ENCODE measurements around the gene UHRF1. TPM values are rescaled to one million over a fixed set of nuclear protein-coding genes. Genes with fewer than 3 reads are reported as not detected.
"Not testable (repeated sequence)": the region's sequence is repeated elsewhere in the genome, so short reads cannot be mapped to it uniquely, and the experiment has no call there.

The UHRF1 gene
- total and polyA plus RNA-seq, 3 experiments from 2014 or later, result 0.35 to 218 (median 212) TPM

DNA sequence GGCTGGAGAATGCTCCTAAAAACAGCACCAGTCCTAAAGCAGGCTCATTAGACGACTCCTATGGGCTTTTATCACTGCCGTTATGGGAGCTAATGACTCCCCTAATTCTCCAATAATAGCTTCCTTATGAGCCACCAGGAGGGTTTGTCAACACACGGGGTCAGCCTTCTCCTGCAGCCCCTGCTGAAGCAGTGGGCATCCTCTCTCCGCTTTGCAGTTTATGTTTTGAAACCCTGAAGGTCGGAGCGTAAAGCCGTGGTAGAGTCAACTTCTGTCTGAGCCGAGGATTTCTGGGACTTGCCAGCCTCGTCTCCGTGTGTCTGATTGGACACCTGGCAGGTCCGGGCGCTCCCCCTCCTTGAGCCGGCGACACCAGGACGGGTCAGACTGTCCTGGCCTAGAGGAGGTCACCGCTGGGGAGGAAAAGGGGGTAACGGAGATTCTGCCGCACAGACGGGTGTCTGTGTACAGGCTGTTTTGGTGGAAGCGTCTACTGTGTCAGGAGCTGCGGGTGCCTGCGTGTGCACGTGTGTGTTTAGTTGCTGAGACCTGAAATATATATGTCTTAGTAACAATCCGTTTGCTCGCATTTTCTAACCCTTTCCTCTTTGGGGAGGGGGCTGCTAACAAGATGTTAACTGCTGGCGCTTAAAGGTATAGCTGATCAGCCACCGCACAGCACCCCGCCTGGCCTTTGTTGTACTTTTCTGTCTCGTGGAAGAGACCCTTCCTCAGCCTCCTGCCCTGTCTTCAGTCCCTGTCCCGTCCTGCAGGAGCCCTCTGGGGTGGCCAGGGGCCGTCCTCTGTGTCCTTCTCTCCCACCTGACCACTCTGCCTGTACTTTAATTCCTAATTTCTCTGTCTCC lies 61.5 kb downstream of the UHRF1 start:
- ChIA-PET POLR2A (interaction anchor here (0.8 to 6.1 kb wide), 2 partner anchors 14 to 56 kb away, joined by 3 to 128 read pairs; no protein-coding TSS in a partner anchor), CTCF (interaction anchor here (0.9 to 5.6 kb wide), 3 partner anchors 56 to 179 kb away, joined by 3 to 52 read pairs (median 4); partner anchors contain the start of gene FEM1A)
- Mint-ChIP-seq H3K27ac (peak overlapping the region; percentile 37 to 91 (median 85)), H3K4me1 (peaks cover 34 to 55% (median 38%) of the 10 kb centered on the region in 3 donors), H3K4me3 (peak overlapping the region; percentile 83 to 95 (median 89)), H3K36me3 (peaks cover 0 to 8% (median 3%) of the 10 kb centered on the region in 3 donors), H3K9me3 (no peaks in the 10 kb centered on the region), H3K27me3 (peaks cover 0 to 4% of the 10 kb centered on the region in 2 donors)
- peak overlapping the region; percentile 41 for H3K27ac ChIP-seq (ENCODE audit: low read depth, low read length)
- no peaks in the 10 kb centered on the region for H3K36me3 ChIP-seq (ENCODE audit: insufficient read depth, low read length)
- H3K9me3 ChIP-seq (ENCODE audit: low read length), result no peaks in the 10 kb centered on the region
- no peaks in the 10 kb centered on the region for H3K27me3 ChIP-seq (ENCODE audit: insufficient read depth, low read length, poor library complexity, severe bottlenecking)
- peak in 1 of 5 donors; percentile 21 for DNase-seq
- peak overlapping the region; percentile 39 for H3K4me3 ChIP-seq (ENCODE audit: low read length)
- H3K4me1 ChIP-seq (ENCODE audit: insufficient read depth, low read length), result peaks cover 27% of the 10 kb centered on the region

DNA sequence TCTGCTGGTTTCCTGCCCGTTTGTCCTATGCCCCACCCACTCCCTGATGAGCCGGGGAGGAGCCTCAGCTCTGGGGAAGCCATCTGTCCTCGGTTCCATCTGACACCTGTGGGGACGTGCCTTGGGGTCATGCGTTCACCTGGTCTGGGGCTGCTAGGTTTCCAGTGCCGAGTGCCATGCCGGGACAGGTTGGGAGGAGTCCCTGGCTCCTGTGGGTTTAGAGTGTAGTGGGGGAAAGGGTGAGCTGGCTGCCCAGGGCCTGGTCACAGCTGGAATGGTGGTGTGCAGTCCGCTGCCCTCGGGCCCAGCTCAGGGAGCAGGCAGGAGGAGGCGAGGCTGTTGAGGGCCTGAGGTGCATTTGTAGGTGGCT lies 62.1 kb downstream of the UHRF1 start:
- H3K4me1 Mint-ChIP-seq, result peaks cover 34 to 58% (median 38%) of the 10 kb centered on the region in 3 donors

DNA sequence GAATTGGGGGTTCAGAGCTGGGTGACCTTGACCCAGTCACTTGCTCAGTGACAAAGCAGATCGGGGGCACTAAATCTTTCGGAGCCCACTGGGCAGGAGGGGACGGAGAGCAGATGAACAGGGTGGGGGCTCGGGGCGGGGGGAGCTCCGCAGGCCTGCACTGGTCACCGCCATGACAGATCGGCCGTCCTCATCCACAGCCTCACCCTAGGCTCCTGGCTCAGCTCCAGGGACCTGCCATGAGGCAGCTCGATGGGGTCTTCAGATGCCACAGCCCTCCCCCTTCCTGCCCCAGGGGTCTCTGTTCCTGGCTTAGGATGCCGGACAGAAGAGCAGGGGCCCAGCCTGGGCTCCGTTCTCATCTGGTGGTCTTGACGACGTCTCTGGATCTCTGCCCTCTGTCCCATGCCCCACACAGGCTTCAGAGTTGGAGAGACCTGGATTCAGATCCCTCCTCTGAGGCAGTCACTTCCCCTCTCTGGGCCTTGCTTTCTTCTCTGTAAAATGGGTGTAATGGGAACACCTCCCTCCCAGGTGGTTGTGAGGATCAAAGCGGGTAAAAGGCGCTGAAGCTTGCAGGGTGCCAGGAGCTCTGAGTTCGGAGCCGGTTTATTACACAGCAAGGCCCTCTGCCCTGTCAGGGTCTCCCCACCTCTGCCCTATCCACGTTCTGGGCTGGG lies 62.7 kb downstream of the UHRF1 start:
- Histone ChIP-seq H3K36me3 (ENCODE audit: insufficient read depth, low read length) (no peaks in the 10 kb centered on the region), H3K27me3 (ENCODE audit: insufficient read depth, low read length, poor library complexity, severe bottlenecking) (no peaks in the 10 kb centered on the region), H3K4me1 (ENCODE audit: insufficient read depth, low read length) (peaks cover 27% of the 10 kb centered on the region), H3K4me3 (ENCODE audit: low read length) (no peak overlapping the region), H3K27ac (ENCODE audit: low read depth, low read length) (no peak overlapping the region), H3K9me3 (ENCODE audit: low read length) (no peaks in the 10 kb centered on the region)
- H3K36me3 Mint-ChIP-seq, result peaks cover 0 to 15% (median 4%) of the 10 kb centered on the region in 3 donors
- CTCF ChIA-PET, result interaction anchor here (0.9 to 5.6 kb wide), 3 partner anchors 57 to 181 kb away, joined by 3 to 52 read pairs (median 4); partner anchors contain the start of gene FEM1A
- peak overlapping the region in 3 of 8 donors; percentile 29 to 91 (median 36) for H3K27ac Mint-ChIP-seq
- H3K9me3 Mint-ChIP-seq, result no peaks in the 10 kb centered on the region
- H3K4me1 Mint-ChIP-seq, result peaks cover 34 to 60% (median 38%) of the 10 kb centered on the region in 3 donors
- DNase-seq, result no peak
- H3K4me3 Mint-ChIP-seq, result peak overlapping the region in 5 of 7 donors; percentile 46 to 95 (median 83)
- POLR2A ChIA-PET, result interaction anchor here (6.1 kb wide), 1 partner anchor 57 kb away, joined by 128 read pairs; no protein-coding TSS in a partner anchor
- H3K27me3 Mint-ChIP-seq, result peaks cover 0 to 4% of the 10 kb centered on the region in 2 donors

More for the DNA sequence above, 62.1 kb downstream of the UHRF1 start:
- Histone ChIP-seq H3K4me1 (ENCODE audit: insufficient read depth, low read length) (peaks cover 27% of the 10 kb centered on the region), H3K4me3 (ENCODE audit: low read length) (peak overlapping the region; percentile 39), H3K36me3 (ENCODE audit: insufficient read depth, low read length) (no peaks in the 10 kb centered on the region), H3K9me3 (ENCODE audit: low read length) (no peaks in the 10 kb centered on the region), H3K27me3 (ENCODE audit: insufficient read depth, low read length, poor library complexity, severe bottlenecking) (no peaks in the 10 kb centered on the region), H3K27ac (ENCODE audit: low read depth, low read length) (peak overlapping the region; percentile 41)
- H3K27ac Mint-ChIP-seq, result peak overlapping the region in 5 of 8 donors; percentile 9 to 91 (median 71)
- H3K4me3 Mint-ChIP-seq, result peak overlapping the region; percentile 30 to 95 (median 89)
- peaks cover 0 to 4% of the 10 kb centered on the region in 2 donors for H3K27me3 Mint-ChIP-seq
- ChIA-PET CTCF (interaction anchor here (0.9 to 5.6 kb wide), 3 partner anchors 57 to 180 kb away, joined by 3 to 52 read pairs (median 4); partner anchors contain the start of gene FEM1A), POLR2A (interaction anchor here (6.1 kb wide), 1 partner anchor 56 kb away, joined by 128 read pairs; no protein-coding TSS in a partner anchor)
- peak in 1 of 5 donors; percentile 26 for DNase-seq
- peaks cover 0 to 11% (median 3%) of the 10 kb centered on the region in 3 donors for H3K36me3 Mint-ChIP-seq
- H3K9me3 Mint-ChIP-seq, result no peaks in the 10 kb centered on the region

DNA sequence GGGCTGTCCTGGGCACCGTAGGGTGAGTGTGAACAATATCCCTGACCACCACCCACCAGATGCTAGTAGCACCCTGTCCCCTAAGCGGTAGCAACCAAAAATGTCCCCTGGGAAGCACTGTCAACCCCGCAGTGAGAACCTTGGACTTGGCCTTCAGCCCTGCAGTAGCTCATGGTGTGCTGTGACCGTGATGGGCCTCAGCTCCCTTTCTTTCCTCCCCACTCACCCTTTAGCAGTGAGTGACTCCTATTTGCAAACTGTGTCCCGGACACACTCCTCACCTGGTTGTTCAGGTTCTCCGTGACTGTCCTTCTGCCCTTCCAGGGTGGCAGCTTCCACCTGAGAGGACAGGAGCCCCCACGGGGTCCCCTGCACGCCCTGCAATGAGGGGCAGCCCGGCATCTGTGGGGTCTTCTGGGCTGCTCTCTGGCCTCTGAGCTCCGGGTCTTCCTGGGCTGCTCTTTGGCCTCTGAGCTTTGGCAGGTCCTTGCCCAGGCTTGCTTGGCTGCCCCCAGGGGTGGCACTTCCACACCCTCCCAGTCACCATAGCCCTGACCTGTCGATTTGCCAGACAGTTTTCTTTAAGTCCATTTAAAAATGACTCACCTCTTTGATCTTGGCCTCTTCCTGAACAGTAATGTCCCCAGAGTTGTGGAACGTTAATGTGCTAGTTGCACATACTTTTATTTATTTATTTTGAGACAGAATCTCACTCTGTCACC lies 63.4 kb downstream of the UHRF1 start:
- Histone ChIP-seq H3K27ac (ENCODE audit: low read depth, low read length) (no peak overlapping the region), H3K36me3 (ENCODE audit: insufficient read depth, low read length) (no peaks in the 10 kb centered on the region), H3K4me3 (ENCODE audit: low read length) (no peak overlapping the region), H3K27me3 (ENCODE audit: insufficient read depth, low read length, poor library complexity, severe bottlenecking) (no peaks in the 10 kb centered on the region), H3K4me1 (ENCODE audit: insufficient read depth, low read length) (peaks cover 27% of the 10 kb centered on the region), H3K9me3 (ENCODE audit: low read length) (no peaks in the 10 kb centered on the region)
- CTCF ChIA-PET, result interaction anchor here (1.1 to 1.7 kb wide), 2 partner anchors 58 to 59 kb away, joined by 3 to 4 read pairs; no protein-coding TSS in a partner anchor
- peaks cover 34 to 62% (median 38%) of the 10 kb centered on the region in 3 donors for H3K4me1 Mint-ChIP-seq
- H3K9me3 Mint-ChIP-seq, result no peaks in the 10 kb centered on the region
- H3K27me3 Mint-ChIP-seq, result peaks cover 0 to 4% of the 10 kb centered on the region in 2 donors
- POLR2A ChIA-PET, result interaction anchor here (6.1 kb wide), 1 partner anchor 58 kb away, joined by 128 read pairs; no protein-coding TSS in a partner anchor
- H3K4me3 Mint-ChIP-seq, result peak overlapping the region in 3 of 7 donors; percentile 46 to 84 (median 60)
- DNase-seq, result no peak
- peak overlapping the region in 2 of 8 donors; percentile 14 to 33 for H3K27ac Mint-ChIP-seq
- peaks cover 0 to 20% (median 5%) of the 10 kb centered on the region in 3 donors for H3K36me3 Mint-ChIP-seq

DNA sequence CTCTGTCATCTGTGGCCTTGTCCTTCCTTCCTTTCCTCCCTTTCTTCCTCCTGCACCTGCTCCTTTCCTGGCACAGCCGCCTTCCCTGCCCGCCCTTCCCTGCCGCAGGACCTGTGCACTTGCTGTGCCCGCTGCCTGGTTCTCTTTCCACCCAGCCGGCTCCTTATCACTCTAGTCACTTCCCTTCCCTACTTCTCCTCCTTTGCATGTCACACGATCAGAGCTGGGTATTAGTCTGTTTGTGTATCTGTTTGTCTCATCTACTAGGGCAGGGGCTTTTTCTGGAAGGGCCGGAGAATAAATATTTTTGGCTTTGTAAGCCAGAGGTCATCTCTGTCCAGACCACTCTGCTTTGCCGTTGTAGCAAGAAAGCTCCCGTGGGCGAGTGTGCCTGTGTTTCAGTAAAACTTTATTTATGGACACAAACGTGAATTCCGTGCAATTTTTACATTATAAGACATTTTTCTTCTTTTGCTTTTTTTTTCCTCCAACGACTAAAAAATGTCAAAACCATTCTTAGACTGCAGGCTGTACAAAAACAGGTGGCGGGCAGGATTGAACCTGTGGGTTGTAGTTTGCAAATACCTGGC lies 65.7 kb downstream of the UHRF1 start:
- H3K4me1 ChIP-seq (ENCODE audit: insufficient read depth, low read length), result peaks cover 15% of the 10 kb centered on the region
- no peak overlapping the region for H3K27ac Mint-ChIP-seq
- POLR2A ChIA-PET, result no interaction called here

DNA sequence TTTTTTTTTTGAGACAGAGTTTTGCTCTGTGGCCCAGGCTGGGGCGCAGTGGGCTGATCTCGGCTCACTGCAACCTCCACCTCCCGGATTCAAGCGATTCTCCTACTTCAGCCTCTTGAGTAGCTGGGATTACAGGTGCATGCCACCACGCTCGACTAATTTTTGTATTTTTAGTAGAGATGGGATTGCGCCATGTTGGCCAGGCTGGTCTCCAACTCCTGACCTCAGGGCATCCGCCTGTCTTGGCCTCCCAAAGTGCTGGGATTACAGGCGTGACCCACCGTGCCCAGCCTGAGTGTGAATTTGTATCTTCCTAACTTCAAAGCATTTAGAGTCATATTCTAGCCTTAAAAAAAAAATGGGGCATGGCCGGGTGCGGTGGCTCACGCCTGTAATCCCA lies 66.3 kb downstream of the UHRF1 start:
- CTCF ChIA-PET; H3K9me3 ChIP-seq (ENCODE audit: low read length); H3K27ac Mint-ChIP-seq; H3K4me3 ChIP-seq (ENCODE audit: low read length); H3K9me3 Mint-ChIP-seq; H3K4me3 Mint-ChIP-seq; DNase-seq; H3K4me1 ChIP-seq (ENCODE audit: insufficient read depth, low read length); H3K27ac ChIP-seq (ENCODE audit: low read depth, low read length); H3K27me3 Mint-ChIP-seq; H3K36me3 ChIP-seq (ENCODE audit: insufficient read depth, low read length); H3K27me3 ChIP-seq (ENCODE audit: insufficient read depth, low read length, poor library complexity, severe bottlenecking): not testable (repeated sequence)
- Mint-ChIP-seq H3K36me3 (peaks cover 0 to 27% (median 5%) of the 10 kb centered on the region in 3 donors), H3K4me1 (peaks cover 19 to 55% (median 30%) of the 10 kb centered on the region in 3 donors)
- POLR2A ChIA-PET, result interaction anchor here (0.7 kb wide), 1 partner anchor 64 kb away, joined by 8 read pairs; no protein-coding TSS in a partner anchor

More for the DNA sequence above, 65.7 kb downstream of the UHRF1 start:
- DNase-seq, result no peak
- peaks cover 25 to 56% (median 35%) of the 10 kb centered on the region in 3 donors for H3K4me1 Mint-ChIP-seq
- H3K27me3 Mint-ChIP-seq, result peaks cover 0 to 4% of the 10 kb centered on the region in 2 donors
- H3K27ac ChIP-seq (ENCODE audit: low read depth, low read length), result no peak overlapping the region
- peaks cover 0 to 26% (median 5%) of the 10 kb centered on the region in 3 donors for H3K36me3 Mint-ChIP-seq
- H3K4me3 ChIP-seq (ENCODE audit: low read length), result no peak overlapping the region
- no peaks in the 10 kb centered on the region for H3K9me3 ChIP-seq (ENCODE audit: low read length)
- H3K27me3 ChIP-seq (ENCODE audit: insufficient read depth, low read length, poor library complexity, severe bottlenecking), result no peaks in the 10 kb centered on the region
- CTCF ChIA-PET, result no interaction called here
- H3K4me3 Mint-ChIP-seq, result peak overlapping the region in 1 of 7 donors; percentile 10
- H3K36me3 ChIP-seq (ENCODE audit: insufficient read depth, low read length), result no peaks in the 10 kb centered on the region
- no peaks in the 10 kb centered on the region for H3K9me3 Mint-ChIP-seq

All from CD8-positive, alpha-beta memory T cell (primary cell).